Tibial nerve (tissue), 4 donors: Measurements from ENCODE around the gene ABCB10. TPM values are rescaled to one million over a fixed set of nuclear protein-coding genes. Genes with fewer than 3 reads are reported as not detected.

Source experiments
- DNase-seq, 2 donors: peaks; one replicate each; pipeline ENCODE4 v3.0.0-alpha.2; 2019; ENCODE audit warnings: low spot score in 2 of 2
- H3K27ac ChIP-seq, 4 donors: fragments of 200-600 bp; sonication (generic) in 3 of 4; one replicate each; pipeline ENCODE4 v1.5.1; 2017 to 2019; ENCODE audit warnings: mild to moderate bottlenecking in 1 of 4
- H3K27me3 ChIP-seq, 2 donors: fragments of 200-600 bp; sonication (generic) in 1 of 2; one replicate each; pipeline versions ENCODE4 v1.5.1 to v1.6.0; 2017 to 2019
- H3K36me3 ChIP-seq, 3 donors: fragments of 200-600 bp; sonication (generic); one replicate each; pipeline ENCODE4 v1.5.1; 2018 to 2019
- H3K4me1 ChIP-seq, 4 donors: fragments of 200-600 bp; sonication (generic) in 3 of 4; one replicate each; pipeline ENCODE4 v1.5.1; 2017 to 2019
- H3K4me3 ChIP-seq, 4 donors: fragments of 200-600 bp; sonication (generic) in 3 of 4; one replicate each; pipeline ENCODE4 v1.5.1; 2017 to 2019; ENCODE audit warnings: mild to moderate bottlenecking in 1 of 4, moderate library complexity in 1 of 4
- H3K9me3 ChIP-seq, 4 donors: fragments of 200-600 bp; sonication (generic) in 3 of 4; one replicate each; pipeline ENCODE4 v1.5.1; 2017 to 2019
- EP300 ChIP-seq, 2 donors: sonication (generic); formaldehyde crosslinking; IDR thresholded peaks; one replicate each; pipeline ENCODE4 v1.6.1; 2017; ENCODE audit warnings: antibody characterized with exemption in 2 of 2, mild to moderate bottlenecking in 1 of 2
- POLR2A ChIP-seq, 2 donors: fragments of 450-650 bp; IDR thresholded peaks; one replicate each; pipeline ENCODE4 v1.6.1; 2017; ENCODE audit warnings: antibody characterized with exemption in 2 of 2, mild to moderate bottlenecking in 2 of 2, moderate library complexity in 2 of 2
- WGBS, 2 donors: methylation state at CpG; one replicate each; pipeline ENCODE4 v1.1.5; 2018; 5-methylcytosine and 5-hydroxymethylcytosine counted together
- total RNA-seq, 4 donors: library from RNA; depleted of rRNA; stranded (reverse); fragments of >200 nt; gene quantifications; one replicate each; pipeline ENCODE4 v1.1.0, GENCODE V29; 2016
- TF ChIP-seq, protein P1 (sequence below), 5 experiments: fragments of 200-600 bp in 3 of 5; fragments of 450-650 bp in 2 of 5; sonication (generic) in 3 of 5; IDR thresholded peaks; one replicate each; pipeline ENCODE4 v1.5.1; 2016 to 2019; ENCODE audit warnings: antibody characterized with exemption in 5 of 5, mild to moderate bottlenecking in 3 of 5, moderate library complexity in 2 of 5

ABCB10 gene
- total RNA-seq, 4 donors from 2014 or later: 24.7 to 39.1 (median 27.2) TPM

DNA sequence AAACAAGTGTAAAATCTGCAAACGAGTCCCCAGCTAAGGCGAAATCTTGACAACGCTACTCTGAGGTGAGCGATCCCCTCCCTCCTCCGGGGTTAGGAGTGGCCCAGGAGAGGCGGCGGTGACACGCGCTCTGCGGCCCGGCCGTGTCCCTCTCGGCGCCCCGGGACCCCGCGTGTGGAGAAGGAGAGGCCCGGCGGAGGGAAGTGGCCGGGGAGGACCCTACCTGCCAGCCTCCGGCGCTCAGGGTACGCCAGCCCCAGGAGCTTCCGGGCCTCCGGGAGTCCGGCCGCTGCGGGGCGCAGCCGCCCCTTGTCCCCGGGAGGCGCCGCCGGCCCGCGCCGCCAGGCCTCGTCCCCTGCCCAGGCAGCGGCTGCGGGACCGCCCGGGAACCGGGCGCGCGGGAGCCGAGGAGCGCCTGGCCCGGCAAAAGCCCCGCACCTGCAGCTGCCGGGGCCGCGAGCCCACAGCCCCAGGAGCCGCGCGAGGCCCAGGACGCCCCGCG, 543 bp downstream of the ABCB10 start:
- no peaks in the 10 kb centered on the region for H3K9me3 ChIP-seq
- peak overlapping the region; percentile 78 to 91 (median 88) for H3K27ac ChIP-seq
- 0 to 1% methylated on average over 37 to 45 of the region's 59 CpGs for WGBS, 2 donors
- no peak for DNase-seq
- H3K4me1 ChIP-seq: peaks cover 5 to 45% (median 14%) of the 10 kb centered on the region in 4 donors
- H3K27me3 ChIP-seq: no peaks in the 10 kb centered on the region
- peak overlapping the region; percentile 60 to 91 (median 78) for H3K4me3 ChIP-seq
- TF ChIP-seq POLR2A (IDR thresholded peaks at IDR 0.05) (no peak), EP300 (IDR thresholded peaks at IDR 0.05) (no peak)
- TF ChIP-seq, protein P1, sequence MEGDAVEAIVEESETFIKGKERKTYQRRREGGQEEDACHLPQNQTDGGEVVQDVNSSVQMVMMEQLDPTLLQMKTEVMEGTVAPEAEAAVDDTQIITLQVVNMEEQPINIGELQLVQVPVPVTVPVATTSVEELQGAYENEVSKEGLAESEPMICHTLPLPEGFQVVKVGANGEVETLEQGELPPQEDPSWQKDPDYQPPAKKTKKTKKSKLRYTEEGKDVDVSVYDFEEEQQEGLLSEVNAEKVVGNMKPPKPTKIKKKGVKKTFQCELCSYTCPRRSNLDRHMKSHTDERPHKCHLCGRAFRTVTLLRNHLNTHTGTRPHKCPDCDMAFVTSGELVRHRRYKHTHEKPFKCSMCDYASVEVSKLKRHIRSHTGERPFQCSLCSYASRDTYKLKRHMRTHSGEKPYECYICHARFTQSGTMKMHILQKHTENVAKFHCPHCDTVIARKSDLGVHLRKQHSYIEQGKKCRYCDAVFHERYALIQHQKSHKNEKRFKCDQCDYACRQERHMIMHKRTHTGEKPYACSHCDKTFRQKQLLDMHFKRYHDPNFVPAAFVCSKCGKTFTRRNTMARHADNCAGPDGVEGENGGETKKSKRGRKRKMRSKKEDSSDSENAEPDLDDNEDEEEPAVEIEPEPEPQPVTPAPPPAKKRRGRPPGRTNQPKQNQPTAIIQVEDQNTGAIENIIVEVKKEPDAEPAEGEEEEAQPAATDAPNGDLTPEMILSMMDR (IDR thresholded peaks at IDR 0.05): peak in 1 of 5 experiments; percentile 9
- H3K36me3 ChIP-seq: no peaks in the 10 kb centered on the region

GRCh38 chr1:229557200-229557850, 1.2 kb downstream of the ABCB10 start:
- H3K4me3 ChIP-seq: peak overlapping the region; percentile 60 to 91 (median 78)
- H3K9me3 ChIP-seq: no peaks in the 10 kb centered on the region
- TF ChIP-seq POLR2A (IDR thresholded peaks at IDR 0.05) (no peak), EP300 (IDR thresholded peaks at IDR 0.05) (no peak)
- TF ChIP-seq, protein P1 (IDR thresholded peaks at IDR 0.05): no peak
- H3K27ac ChIP-seq: peak overlapping the region; percentile 78 to 91 (median 86)
- no peak for DNase-seq
- 33 to 36% methylated on average over 5 of the region's 5 CpGs for WGBS, 2 donors
- H3K4me1 ChIP-seq: peaks cover 5 to 49% (median 14%) of the 10 kb centered on the region in 4 donors
- no peaks in the 10 kb centered on the region for H3K27me3 ChIP-seq
- no peaks in the 10 kb centered on the region for H3K36me3 ChIP-seq

DNA sequence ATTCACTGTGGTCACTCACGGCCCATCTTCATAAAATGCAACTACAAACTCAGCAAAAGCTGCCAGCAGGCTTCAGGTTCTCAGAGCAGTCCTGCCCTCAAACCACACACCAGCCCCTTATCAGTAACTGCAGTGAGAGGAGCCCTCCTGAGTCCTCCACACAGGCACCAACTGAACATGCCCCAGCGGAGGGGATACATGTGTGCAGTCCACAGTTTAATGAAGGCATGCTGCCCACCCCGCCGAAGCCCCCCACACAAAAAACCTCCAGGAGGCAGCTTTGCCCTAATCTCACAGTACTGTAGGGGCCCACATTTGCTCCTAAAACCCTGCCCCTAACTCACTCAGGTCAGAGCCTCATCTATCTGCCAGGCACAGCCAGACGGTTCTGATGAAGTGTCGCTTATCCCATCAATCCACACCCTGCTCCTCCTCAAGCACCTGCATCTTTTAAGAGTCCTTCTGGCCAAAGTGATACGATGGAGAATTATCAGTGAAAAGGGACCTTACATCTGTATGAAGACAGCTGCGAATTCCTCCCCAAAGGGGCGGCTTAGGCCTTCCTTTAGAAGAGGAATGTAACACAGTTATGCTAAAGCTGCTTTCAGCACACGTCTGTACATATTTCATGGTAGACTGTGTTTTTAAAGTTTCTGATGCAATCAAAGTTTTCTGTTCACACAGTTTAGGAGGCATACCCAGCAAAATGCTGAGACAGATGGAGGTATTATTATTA, 3.5 kb downstream of the ABCB10 start:
- Histone ChIP-seq H3K27ac (no peak overlapping the region), H3K4me3 (no peak overlapping the region), H3K27me3 (no peaks in the 10 kb centered on the region), H3K9me3 (no peaks in the 10 kb centered on the region), H3K4me1 (peaks cover 5 to 62% (median 14%) of the 10 kb centered on the region in 4 donors), H3K36me3 (no peaks in the 10 kb centered on the region)
- 73 to 77% methylated on average over 10 of the region's 10 CpGs for WGBS, 2 donors
- DNase-seq: no peak
- no peak for TF ChIP-seq POLR2A (IDR thresholded peaks at IDR 0.05)
- TF ChIP-seq, protein P1 (IDR thresholded peaks at IDR 0.05): no peak
- no peak for TF ChIP-seq EP300 (IDR thresholded peaks at IDR 0.05)

DNA sequence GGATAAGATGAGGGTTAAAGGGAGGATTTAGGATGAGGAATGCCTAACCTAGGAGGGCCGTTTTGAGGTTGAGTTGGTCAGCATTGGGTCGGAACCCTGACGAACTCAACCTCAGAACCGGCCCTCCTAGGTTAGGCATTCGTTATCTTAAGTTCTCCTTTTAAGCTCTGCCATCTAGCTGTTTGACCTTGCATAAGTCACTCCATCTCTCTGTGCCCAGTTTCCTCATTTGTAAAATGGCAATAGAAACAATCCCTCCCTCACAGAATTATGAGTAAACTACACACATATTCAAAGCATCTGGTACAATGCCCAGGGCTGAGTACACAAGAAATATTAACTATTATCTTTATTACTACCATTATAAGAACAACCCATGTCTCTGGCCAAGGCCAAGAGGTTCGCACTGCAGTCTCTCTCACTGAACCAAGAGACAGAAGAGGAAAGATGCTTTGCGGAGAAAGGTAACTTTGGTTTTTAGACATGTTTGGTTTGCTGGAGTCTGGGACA, 4.8 kb downstream of the ABCB10 start:
- TF ChIP-seq EP300 (IDR thresholded peaks at IDR 0.05): no peak
- TF ChIP-seq, protein P1 (IDR thresholded peaks at IDR 0.05): no peak
- TF ChIP-seq POLR2A (IDR thresholded peaks at IDR 0.05): no peak
- Histone ChIP-seq H3K27ac (no peak overlapping the region), H3K4me1 (peaks cover 5 to 54% (median 14%) of the 10 kb centered on the region in 4 donors), H3K9me3 (no peaks in the 10 kb centered on the region), H3K36me3 (peaks cover 0 to 4% (median 0%) of the 10 kb centered on the region in 3 donors), H3K27me3 (no peaks in the 10 kb centered on the region), H3K4me3 (no peak overlapping the region)
- no peak for DNase-seq
- WGBS, 2 donors: 89 to 91% methylated on average over 7 of the region's 7 CpGs
